GM19452 (cell line): ENCODE measurements around the gene DYNLT4.
"Not testable (repeated sequence)": the region's sequence is repeated elsewhere in the genome, so short reads cannot be mapped to it uniquely, and the experiment has no call there.

Experiments used
- ATAC-seq: cut with Tn5 transposase; IDR thresholded peaks from one replicate; pipeline ENCODE4 v1.9.1; 2021; ENCODE audit not compliant: unreplicated experiment

Gene DYNLT4

DNA sequence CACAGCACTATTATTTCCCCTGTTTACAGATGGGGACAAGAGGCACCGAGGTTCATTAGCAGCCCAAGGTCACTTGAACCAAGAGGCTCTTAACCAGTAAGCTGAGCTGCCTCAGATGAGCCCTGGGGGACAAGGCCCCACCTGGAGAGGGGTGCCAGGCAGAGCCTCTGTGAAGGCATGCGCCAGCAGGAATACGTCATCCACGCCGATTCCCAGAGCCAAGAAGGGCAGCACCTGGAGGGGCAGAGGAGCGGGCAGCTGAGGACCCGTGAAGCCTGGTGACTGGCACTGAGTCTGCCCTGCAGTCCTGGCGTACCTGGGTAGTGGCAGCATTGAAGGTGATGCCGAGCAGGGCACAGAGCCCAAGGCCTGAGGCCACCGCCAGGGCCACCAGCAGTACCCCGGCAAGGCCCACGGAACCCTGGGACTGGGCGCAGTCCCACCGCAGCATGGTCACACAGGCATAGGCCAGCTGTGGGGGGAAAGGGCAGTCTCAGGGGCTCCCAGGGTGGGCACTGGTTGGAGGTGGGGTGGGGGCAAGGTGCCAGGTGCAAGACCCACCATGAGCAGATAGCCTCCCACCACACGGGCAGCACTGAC is 21.8 kb upstream of the DYNLT4 start:
- ATAC-seq: no peak

- no peak for ATAC-seq
Measured at GRCh38 chr1:44828003-44828651, 21.0 kb upstream of the DYNLT4 start.

DNA sequence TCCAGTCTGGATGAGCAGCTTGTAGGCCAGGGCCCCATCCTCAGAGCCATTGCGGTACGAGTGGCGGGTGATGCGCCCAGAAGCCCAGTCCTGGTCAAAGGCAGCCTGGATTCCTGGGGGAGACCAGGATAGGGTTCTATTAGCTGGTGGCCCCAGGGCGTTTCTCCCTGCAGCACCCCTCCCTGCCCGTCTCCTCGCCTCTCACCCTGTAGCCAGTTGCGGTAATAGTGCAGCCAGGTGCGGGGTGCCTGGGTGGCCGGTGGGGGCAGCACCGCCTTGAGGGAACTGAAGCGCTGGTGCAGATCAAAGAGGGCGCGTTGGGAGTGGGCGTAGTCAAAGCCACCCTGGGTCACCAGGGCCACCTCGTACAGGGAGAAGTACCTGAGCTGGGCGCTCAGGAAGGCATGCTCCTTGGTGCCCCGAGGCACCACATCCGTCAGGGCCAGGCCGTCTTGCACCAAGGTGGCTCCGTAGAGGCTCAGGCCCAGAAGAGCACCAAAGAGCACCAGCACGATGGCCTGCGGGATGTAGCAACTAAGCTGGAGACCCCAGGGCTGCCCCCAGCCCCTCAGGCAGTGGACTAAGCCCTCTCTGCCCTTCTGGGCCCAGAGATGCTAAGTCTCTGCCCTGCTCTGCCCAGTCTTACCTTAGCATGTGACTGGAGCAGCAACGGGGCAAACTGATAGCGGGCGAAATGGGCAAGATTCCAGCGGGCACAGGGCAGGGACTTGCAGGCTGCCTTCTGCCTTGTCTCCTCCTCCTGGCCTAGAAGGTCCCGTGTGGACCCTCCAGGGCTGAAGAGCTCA is 20.2 kb upstream of the DYNLT4 start:
- ATAC-seq: no peak

GRCh38 chr1:44826375-44827196 is 19.4 kb upstream of the DYNLT4 start:
- no peak for ATAC-seq

DNA sequence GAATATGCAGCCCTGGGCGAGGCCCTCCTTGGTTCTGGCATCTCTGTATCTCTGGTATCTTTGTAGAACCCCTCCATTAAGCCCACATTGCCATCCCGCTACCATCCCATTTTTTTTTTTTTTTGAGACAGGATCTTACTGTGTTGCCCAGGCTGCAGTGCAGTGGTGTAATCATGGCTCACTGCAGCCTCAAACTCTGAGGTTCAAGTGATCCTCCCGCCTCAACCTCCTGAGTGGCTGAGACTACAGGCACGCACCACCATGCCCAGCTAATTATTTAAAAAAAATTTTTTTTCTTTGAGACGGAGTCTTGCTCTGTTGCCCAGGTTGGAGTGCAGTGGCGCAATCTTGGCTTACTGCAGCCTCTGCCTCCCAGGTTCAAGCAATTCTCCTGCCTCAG is 17.2 kb upstream of the DYNLT4 start:
- not testable (repeated sequence) for ATAC-seq

GRCh38 chr1:44822981-44823451 is 15.9 kb upstream of the DYNLT4 start:
- no peak for ATAC-seq

DNA sequence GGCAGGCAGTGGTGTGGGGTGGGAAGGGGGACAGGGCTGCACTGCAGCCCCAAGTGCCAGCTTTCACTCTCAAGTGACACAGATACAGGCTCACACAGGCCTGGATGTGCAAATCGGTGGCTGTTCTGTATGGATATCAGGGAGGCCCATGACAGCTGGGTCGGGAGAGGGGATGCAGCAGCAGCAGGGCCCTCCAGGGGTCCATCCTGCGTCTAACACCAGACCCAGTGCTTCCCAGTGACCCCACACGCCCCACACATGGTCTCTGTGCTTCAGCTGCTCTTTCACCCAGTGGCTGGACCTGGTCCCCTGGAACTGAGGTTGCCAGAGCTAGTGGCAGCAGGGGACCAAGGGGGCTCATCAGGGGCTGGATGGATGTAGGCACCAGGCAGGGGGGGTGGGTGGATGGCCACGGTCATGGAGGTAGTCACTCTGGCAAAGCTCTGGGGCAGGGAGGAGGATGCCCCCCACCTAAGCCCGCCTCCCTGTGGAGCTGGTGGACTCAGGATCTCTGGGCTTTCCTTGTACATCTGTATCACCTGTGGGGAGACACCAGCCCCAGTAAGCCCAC is 15.1 kb upstream of the DYNLT4 start:
- no peak for ATAC-seq

GRCh38 chr1:44821240-44821715 is 14.1 kb upstream of the DYNLT4 start:
- no peak for ATAC-seq

DNA sequence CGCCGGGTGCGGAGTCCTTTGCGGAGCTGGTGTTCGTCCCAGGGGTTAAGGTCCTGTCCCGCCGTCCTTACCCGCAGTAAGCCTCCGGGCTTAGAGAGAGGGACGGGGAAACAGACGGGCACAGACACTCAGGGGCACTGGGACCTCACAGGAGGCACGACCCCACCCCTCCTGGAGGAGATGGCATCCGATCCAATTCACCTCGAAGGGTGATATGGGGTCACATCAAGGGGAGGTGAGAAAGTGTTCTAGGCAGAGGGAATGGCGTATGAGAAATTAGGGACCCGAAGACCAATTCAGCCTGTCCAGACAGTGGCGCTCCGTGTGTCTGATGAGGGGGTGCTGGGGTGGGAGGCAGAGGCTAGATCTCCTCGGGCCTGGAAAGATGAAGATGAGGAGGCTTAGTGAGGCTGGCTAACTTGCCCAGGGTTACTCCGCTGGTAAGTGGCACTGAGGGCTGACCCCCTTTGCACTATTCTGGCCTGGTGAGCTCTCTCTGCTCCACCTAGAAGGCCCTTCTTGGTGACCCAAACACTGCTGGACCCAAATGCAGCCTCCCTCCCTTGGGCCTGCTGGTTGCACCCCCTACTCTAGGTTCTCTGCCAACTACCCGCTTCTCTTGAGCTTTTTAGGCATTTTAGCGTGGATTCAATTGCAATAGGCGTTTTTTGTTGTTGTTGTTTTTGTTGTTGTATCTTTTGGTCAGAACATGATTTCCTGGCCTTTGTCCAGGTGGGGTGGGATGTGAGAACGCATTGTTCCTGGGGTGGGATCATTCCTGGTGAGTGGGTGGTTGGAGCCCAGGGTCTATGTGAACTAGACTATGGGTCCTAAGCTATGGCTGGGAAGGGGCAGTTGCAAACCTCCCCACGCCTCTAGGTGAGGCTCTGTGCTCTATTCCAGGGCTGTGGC is 13.4 kb upstream of the DYNLT4 start:
- ATAC-seq: no peak

GRCh38 chr1:44819608-44820327 is 12.6 kb upstream of the DYNLT4 start:
- ATAC-seq: peak; percentile 80

DNA sequence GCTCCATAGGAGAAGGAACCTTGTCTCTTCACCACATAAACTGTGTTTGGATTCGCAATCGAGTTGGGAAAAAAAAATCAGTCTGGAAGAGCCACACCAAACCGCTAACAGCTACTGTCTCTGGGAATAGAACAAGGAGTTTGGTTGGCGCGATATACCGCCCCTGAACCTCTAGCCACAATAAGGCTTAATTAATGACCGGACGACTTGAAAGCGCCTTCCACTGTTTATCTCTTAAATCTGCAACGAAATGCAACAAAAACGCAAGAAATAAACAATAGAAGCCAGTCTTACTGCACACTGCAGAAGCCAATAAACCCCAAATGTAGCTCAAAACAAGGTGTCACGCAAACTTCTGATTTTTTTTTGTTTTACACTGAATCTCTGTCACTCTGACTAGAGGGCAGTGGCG is 12.1 kb upstream of the DYNLT4 start:
- no peak for ATAC-seq

DNA sequence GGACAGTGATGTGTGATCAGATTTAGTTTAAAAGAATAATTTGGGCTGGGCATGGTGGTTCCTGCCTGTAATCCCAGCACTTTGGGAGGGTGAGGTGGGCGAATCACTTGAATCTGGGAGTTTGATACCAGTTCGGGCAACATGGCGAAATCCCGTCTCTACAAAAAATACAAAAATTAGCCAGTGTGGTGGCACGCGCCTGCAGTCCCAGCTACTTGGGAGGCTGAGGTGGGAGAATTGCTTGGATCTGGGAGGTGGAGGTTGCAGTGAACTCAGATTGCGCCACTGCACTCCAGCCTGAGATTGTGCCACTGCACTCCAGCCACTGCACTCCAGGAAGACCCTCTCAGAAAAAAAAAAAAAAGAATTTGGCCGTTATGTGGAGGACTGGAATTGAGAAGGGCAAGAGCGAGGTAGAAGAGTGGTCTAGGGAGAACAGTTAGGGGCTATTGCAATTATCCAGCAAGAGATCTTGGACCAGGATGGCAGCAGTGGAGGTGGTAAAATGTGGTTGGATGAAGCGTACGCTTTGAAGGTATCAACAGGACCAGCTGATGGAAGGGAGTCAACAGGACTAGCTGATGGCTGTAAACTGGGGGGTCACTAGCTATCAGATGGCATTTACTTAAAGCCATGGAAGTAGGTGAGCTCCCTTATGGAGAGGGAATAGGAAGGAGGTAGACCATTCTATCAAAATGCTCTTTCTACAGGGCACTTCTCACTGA is 10.8 kb upstream of the DYNLT4 start:
- ATAC-seq: no peak

- no peak for ATAC-seq
Measured at GRCh38 chr1:44817307-44817706, 10.2 kb upstream of the DYNLT4 start.

GRCh38 chr1:44815926-44816325 is 8.8 kb upstream of the DYNLT4 start:
- ATAC-seq: not testable (repeated sequence)

GRCh38 chr1:44812822-44813543 is 5.8 kb upstream of the DYNLT4 start:
- no peak for ATAC-seq

GRCh38 chr1:44811234-44811633 is 4.1 kb upstream of the DYNLT4 start:
- no peak for ATAC-seq

- not testable (repeated sequence) for ATAC-seq
Measured at GRCh38 chr1:44810762-44811105, 3.6 kb upstream of the DYNLT4 start.
